ENCODE data around the gene LGALS7B. TPM values are rescaled to one million over a fixed set of nuclear protein-coding genes. Genes with fewer than 3 reads are reported as not detected.

Gene LGALS7B
- total RNA-seq, result 1 to 10 TPM in 1 of 2 donors, not detected in 1; 2.0 TPM

DNA sequence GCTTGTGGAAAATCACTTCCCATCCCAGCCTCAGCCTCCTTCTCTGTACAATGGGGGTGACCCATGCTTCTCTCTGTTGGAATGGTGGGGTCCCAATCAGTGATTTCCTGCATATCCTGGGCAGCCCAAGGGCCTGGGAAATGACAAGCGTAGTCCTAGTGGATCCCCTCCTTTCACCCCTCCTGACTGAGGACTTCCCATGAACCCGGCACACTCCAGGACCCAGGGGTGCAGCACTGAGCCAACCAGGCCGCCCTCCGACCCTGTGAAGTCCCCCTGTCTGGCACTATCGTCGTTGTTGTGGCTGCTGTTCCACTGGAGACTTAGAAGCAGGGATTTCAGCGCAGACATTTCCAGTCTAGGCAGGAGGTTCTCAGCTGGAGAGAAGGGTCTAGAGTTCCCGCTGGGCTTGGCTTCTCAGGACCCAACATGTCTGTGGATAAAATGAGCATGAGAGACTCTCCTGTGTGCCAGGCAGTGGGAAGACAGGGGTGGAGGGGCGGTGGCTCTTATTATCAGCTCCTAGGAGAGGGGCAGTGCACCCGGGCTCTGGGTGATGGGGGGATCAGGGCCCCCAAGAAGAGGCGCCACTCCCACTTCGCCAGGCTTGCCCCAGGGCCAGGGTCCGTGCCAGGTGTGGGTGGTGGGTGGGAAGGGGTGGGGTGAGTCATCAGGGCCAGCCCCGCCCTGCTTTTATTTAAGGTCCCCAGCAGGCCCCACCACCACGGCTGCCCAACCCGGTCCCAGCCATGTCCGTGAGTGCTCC is at the start of gene LGALS7B:
LGALS7B (plus strand) TSS at position 723 of the 766 bp plus-strand sequence; CDS start at position 750, 27 bp downstream.
- Histone ChIP-seq H3K27me3 (replicated peaks; ENCODE audit: insufficient read depth) (no peaks in the 10 kb centered on the region), H3K36me3 (no peaks in the 10 kb centered on the region), H3K4me3 (no peak within 1 kb of the TSS), H3K9me3 (no peaks in the 10 kb centered on the region), H3K27ac (no peak within 1 kb of the TSS), H3K4me1 (ENCODE audit: control insufficient read depth in 1 of 2, low read depth in 2 of 2) (peaks cover 0 to 3% of the 10 kb centered on the region in 2 donors)
- TF ChIP-seq, protein P1, sequence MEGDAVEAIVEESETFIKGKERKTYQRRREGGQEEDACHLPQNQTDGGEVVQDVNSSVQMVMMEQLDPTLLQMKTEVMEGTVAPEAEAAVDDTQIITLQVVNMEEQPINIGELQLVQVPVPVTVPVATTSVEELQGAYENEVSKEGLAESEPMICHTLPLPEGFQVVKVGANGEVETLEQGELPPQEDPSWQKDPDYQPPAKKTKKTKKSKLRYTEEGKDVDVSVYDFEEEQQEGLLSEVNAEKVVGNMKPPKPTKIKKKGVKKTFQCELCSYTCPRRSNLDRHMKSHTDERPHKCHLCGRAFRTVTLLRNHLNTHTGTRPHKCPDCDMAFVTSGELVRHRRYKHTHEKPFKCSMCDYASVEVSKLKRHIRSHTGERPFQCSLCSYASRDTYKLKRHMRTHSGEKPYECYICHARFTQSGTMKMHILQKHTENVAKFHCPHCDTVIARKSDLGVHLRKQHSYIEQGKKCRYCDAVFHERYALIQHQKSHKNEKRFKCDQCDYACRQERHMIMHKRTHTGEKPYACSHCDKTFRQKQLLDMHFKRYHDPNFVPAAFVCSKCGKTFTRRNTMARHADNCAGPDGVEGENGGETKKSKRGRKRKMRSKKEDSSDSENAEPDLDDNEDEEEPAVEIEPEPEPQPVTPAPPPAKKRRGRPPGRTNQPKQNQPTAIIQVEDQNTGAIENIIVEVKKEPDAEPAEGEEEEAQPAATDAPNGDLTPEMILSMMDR (IDR thresholded peaks at IDR 0.05), result no peak
- DNase-seq (ENCODE audit: low spot score), result no peak
- no peak for ATAC-seq (ENCODE audit: insufficient number of reproducible peaks, low FRiP score, low read depth)

DNA sequence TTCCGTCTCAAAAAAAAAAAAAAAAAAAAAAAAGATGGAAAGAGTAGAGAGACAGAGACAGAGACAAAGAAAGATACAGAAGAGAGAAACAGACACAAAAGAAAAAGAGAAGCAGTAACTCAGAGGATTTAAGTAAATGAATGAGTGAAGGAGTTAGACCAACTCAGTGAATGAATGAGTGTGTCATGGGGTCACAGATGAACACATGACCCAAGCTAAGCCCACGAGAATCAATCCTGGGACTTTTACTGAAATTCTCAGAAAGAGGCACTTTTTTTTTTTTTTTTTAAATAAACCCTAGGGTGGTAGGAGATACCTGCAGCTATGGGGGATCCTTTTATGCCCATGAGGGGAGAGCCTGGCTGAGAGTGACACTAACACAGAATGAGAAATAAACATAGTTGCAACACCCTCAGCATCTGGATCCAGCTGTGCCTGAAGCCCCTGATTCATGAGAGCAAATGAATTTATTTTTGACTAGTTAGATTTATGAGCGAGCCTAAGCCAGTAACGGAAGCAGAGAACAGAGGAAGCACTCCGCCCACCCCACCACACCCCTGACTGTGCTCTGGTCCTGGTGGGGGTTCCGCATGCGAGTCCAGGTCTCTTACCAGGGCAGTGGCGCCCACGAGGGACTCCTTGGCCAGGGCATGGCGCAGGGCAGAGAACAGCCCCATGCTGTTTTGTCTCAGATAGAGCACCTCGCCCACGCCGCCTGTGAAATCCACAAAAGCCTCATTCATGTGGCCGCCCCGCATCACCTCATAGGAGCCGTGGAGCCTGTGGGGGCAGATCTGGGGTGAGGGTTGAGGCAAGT is 49.4 kb upstream of the LGALS7B start:
- no peak for DNase-seq (ENCODE audit: low spot score)
- peaks cover 0 to 9% of the 10 kb centered on the region in 2 donors for H3K4me1 ChIP-seq (ENCODE audit: control insufficient read depth in 1 of 2, low read depth in 2 of 2)
- no peak for ATAC-seq (ENCODE audit: insufficient number of reproducible peaks, low FRiP score, low read depth)
- TF ChIP-seq, protein P1 (IDR thresholded peaks at IDR 0.05), result no peak
- H3K27me3 ChIP-seq (replicated peaks; ENCODE audit: insufficient read depth), result no peaks in the 10 kb centered on the region
- no peak overlapping the region for H3K27ac ChIP-seq
- H3K4me3 ChIP-seq, result no peak overlapping the region
- no peaks in the 10 kb centered on the region for H3K9me3 ChIP-seq
- no peaks in the 10 kb centered on the region for H3K36me3 ChIP-seq

DNA sequence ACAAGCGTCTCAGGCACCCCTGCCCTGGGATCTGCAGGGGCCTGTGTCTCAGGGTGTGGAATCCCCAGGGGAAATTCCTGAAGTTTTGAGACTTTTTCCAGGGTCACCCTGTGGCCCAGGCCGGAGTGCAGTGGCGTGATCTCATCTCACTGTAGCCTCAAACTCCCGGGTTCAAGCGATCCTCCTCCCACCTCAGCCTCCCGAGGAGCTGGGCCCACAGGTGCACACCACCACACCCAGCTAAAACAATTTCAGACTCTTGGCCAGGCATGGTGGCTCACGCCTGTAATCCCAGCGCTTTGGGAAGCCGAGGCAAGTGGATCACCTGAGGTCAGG is 48.8 kb upstream of the LGALS7B start:
- DNase-seq (ENCODE audit: low spot score) (no peak), ATAC-seq (ENCODE audit: insufficient number of reproducible peaks, low FRiP score, low read depth) (no peak)
- Histone ChIP-seq H3K36me3 (no peaks in the 10 kb centered on the region), H3K4me1 (ENCODE audit: control insufficient read depth in 1 of 2, low read depth in 2 of 2) (peaks cover 0 to 5% of the 10 kb centered on the region in 2 donors), H3K4me3 (no peak overlapping the region), H3K27me3 (replicated peaks; ENCODE audit: insufficient read depth) (no peaks in the 10 kb centered on the region), H3K9me3 (no peaks in the 10 kb centered on the region), H3K27ac (no peak overlapping the region)
- TF ChIP-seq, protein P1 (IDR thresholded peaks at IDR 0.05), result no peak

DNA sequence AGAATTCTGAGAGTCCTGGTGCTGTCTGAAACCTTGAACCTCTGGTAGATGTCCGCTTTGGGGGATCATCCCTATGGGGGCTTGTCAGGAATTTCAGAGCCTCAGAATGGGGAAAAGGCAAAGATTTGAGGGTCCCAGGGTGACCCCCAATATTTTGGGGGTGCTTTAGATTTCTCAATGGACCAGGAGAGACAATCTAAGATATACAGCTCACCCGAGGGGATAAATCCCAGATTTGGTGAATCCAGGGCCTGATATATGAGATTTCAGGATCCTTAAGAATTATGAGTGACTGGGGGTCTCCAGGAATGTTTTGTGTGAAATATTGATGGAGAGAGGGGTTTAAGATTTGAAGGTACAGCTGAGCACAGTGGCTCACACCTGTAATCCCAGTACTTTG is 48.1 kb upstream of the LGALS7B start:
- no peaks in the 10 kb centered on the region for H3K27me3 ChIP-seq (replicated peaks; ENCODE audit: insufficient read depth)
- no peak for DNase-seq (ENCODE audit: low spot score)
- H3K4me3 ChIP-seq, result no peak overlapping the region
- H3K9me3 ChIP-seq, result no peaks in the 10 kb centered on the region
- peaks cover 0 to 5% of the 10 kb centered on the region in 2 donors for H3K4me1 ChIP-seq (ENCODE audit: control insufficient read depth in 1 of 2, low read depth in 2 of 2)
- TF ChIP-seq, protein P1 (IDR thresholded peaks at IDR 0.05), result no peak
- H3K27ac ChIP-seq, result no peak overlapping the region
- ATAC-seq (ENCODE audit: insufficient number of reproducible peaks, low FRiP score, low read depth), result no peak
- no peaks in the 10 kb centered on the region for H3K36me3 ChIP-seq

DNA sequence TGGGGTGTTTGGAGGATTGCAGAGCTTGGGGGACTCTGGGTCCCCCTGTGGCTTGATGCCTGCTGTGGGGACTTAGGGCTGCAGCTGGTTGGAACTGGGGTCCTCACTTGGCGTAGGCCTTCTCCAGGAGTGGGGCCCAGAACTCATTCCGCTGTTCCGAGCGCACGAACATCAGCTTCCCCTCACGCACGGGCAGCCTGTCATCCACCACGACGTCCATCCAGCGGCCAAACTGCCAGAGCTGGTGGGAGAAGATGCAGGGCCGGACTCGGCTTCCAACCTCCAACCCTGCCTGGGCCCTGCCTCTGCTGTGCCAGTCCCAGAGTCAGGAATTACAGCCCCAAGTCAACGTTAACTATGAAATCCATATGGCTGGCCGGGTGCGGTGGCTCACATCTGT is 47.3 kb upstream of the LGALS7B start:
- H3K27ac ChIP-seq, result no peak overlapping the region
- H3K9me3 ChIP-seq, result no peaks in the 10 kb centered on the region
- ATAC-seq (ENCODE audit: insufficient number of reproducible peaks, low FRiP score, low read depth) (no peak), DNase-seq (ENCODE audit: low spot score) (no peak)
- TF ChIP-seq, protein P1 (IDR thresholded peaks at IDR 0.05), result no peak
- H3K4me1 ChIP-seq (ENCODE audit: control insufficient read depth in 1 of 2, low read depth in 2 of 2), result peaks cover 0 to under 1% of the 10 kb centered on the region in 2 donors
- H3K36me3 ChIP-seq, result no peaks in the 10 kb centered on the region
- no peaks in the 10 kb centered on the region for H3K27me3 ChIP-seq (replicated peaks; ENCODE audit: insufficient read depth)
- H3K4me3 ChIP-seq, result no peak overlapping the region
